Left renal cortex interstitium (tissue), 4 donors: ENCODE data around the gene TRAPPC8. TPM values are rescaled to one million over a fixed set of nuclear protein-coding genes. Genes with fewer than 3 reads are reported as not detected.
"Not testable (repeated sequence)": the region's sequence is repeated elsewhere in the genome, so short reads cannot be mapped to it uniquely, and the experiment has no call there.

Source experiments
- DNase-seq, 4 donors: peaks; one replicate each; pipeline ENCODE4 v3.0.0-alpha.2; 2013; ENCODE audit warnings: low read depth in 4 of 4, low spot score in 2 of 4, missing footprints in 1 of 4
- polyA plus RNA-seq, 4 donors: library from polyadenylated mRNA; unstranded; fragments of 120-200 nt; gene quantifications; one replicate each; pipeline ENCODE4 v1.2.1, GENCODE V29; 2013; ENCODE audit not compliant: insufficient read length in 4 of 4

TRAPPC8 gene
- polyA plus RNA-seq: 10 to 100 TPM; 46.6 to 64.1 (median 59.3) TPM

- DNase-seq: peak; percentile 90 to 96 (median 94)
Measured at GRCh38 chr18:31942999-31943877, at the start of gene TRAPPC8. TSS of gene TRAPPC8 (minus strand) at chr18:31943128. CDS start at chr18:31942764, 364 bp downstream.

GRCh38 chr18:31990823-31991222 is 47.9 kb upstream of the TRAPPC8 start:
- no peak for DNase-seq

- DNase-seq: no peak
Measured at GRCh38 chr18:31983976-31984375, 41.0 kb upstream of the TRAPPC8 start.

- DNase-seq: no peak
Measured at GRCh38 chr18:31983020-31983419, 40.1 kb upstream of the TRAPPC8 start.

GRCh38 chr18:31980863-31981262 is 37.9 kb upstream of the TRAPPC8 start:
- no peak for DNase-seq

- DNase-seq: no peak
Measured at GRCh38 chr18:31979714-31980113, 36.8 kb upstream of the TRAPPC8 start.

- no peak for DNase-seq
Measured at GRCh38 chr18:31978616-31979015, 35.7 kb upstream of the TRAPPC8 start.

- peak in 2 of 4 donors; percentile 5 to 28 for DNase-seq
Measured at GRCh38 chr18:31977270-31977872, 34.4 kb upstream of the TRAPPC8 start.

GRCh38 chr18:31976242-31976641 is 33.3 kb upstream of the TRAPPC8 start:
- DNase-seq: no peak

- no peak for DNase-seq
Measured at GRCh38 chr18:31973929-31974546, 31.1 kb upstream of the TRAPPC8 start.

GRCh38 chr18:31970617-31971016 is 27.7 kb upstream of the TRAPPC8 start:
- DNase-seq: no peak

- DNase-seq: no peak
Measured at GRCh38 chr18:31965316-31965970, 22.5 kb upstream of the TRAPPC8 start.

GRCh38 chr18:31957728-31958127 is 14.8 kb upstream of the TRAPPC8 start:
- DNase-seq: no peak

- no peak for DNase-seq
Measured at GRCh38 chr18:31954349-31954748, 11.4 kb upstream of the TRAPPC8 start.

- DNase-seq: not testable (repeated sequence)
Measured at GRCh38 chr18:31953699-31954098, 10.8 kb upstream of the TRAPPC8 start.

- DNase-seq: no peak
Measured at GRCh38 chr18:31952223-31952622, 9.3 kb upstream of the TRAPPC8 start.

- no peak for DNase-seq
Measured at GRCh38 chr18:31950583-31950982, 7.7 kb upstream of the TRAPPC8 start.

- DNase-seq: not testable (repeated sequence)
Measured at GRCh38 chr18:31948349-31948748, 5.4 kb upstream of the TRAPPC8 start.

- no peak for DNase-seq
Measured at GRCh38 chr18:31946305-31947046, 3.5 kb upstream of the TRAPPC8 start.
